Suprapubic skin (tissue), 4 donors: ENCODE measurements around the gene GLIS1.

Source experiments
- EP300 ChIP-seq: sonication (generic); formaldehyde crosslinking; IDR thresholded peaks from one replicate; pipeline ENCODE4 v1.6.1; 2017; ENCODE audit warnings: antibody characterized with exemption
- POLR2A ChIP-seq, 2 donors: fragments of 450-650 bp; IDR thresholded peaks; one replicate each; pipeline ENCODE4 v1.6.1; 2017; ENCODE audit warnings: antibody characterized with exemption in 2 of 2, mild to moderate bottlenecking in 2 of 2, moderate library complexity in 2 of 2
- POLR2AphosphoS5 ChIP-seq, 3 donors: sonication (generic); formaldehyde crosslinking; IDR thresholded peaks; one replicate each; pipeline ENCODE4 v1.6.1; 2017; ENCODE audit warnings: antibody characterized with exemption in 3 of 3
- TF ChIP-seq, protein P1 (sequence below), 2 donors: fragments of 200-600 bp in 1 of 2; fragments of 450-650 bp in 1 of 2; sonication (generic) in 1 of 2; IDR thresholded peaks; one replicate each; pipeline ENCODE4 v1.5.1; 2016 to 2019; ENCODE audit warnings: antibody characterized with exemption in 2 of 2, mild to moderate bottlenecking in 1 of 2, moderate library complexity in 1 of 2

DNA sequence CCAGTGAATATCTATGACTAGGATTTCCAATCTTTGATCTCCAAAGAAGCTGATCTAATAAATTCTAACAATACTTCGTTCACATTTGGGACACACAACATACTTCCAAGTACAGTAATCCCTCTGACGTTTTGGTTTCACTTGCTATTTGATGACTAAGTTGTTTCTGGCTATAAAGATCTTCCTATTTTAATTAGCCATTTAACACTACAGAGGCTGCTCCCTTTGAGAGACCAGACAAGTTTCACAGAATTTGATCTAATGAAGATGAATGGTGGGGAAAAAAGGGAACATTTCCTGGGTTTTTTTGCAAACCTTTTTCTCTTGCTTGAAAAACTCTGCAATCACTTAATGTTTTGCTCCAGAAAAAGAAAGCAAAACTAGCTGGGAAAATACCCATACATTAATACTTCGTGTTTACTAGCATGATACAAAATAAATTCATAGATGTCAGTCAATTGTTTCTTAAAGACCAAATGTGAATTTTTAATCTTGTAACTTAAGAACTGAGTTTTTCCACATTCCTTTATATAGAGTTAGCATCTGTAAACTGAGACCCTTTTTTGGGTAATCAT, 28.0 kb upstream of the GLIS1 start:
- TF ChIP-seq, protein P1, sequence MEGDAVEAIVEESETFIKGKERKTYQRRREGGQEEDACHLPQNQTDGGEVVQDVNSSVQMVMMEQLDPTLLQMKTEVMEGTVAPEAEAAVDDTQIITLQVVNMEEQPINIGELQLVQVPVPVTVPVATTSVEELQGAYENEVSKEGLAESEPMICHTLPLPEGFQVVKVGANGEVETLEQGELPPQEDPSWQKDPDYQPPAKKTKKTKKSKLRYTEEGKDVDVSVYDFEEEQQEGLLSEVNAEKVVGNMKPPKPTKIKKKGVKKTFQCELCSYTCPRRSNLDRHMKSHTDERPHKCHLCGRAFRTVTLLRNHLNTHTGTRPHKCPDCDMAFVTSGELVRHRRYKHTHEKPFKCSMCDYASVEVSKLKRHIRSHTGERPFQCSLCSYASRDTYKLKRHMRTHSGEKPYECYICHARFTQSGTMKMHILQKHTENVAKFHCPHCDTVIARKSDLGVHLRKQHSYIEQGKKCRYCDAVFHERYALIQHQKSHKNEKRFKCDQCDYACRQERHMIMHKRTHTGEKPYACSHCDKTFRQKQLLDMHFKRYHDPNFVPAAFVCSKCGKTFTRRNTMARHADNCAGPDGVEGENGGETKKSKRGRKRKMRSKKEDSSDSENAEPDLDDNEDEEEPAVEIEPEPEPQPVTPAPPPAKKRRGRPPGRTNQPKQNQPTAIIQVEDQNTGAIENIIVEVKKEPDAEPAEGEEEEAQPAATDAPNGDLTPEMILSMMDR (IDR thresholded peaks at IDR 0.05) = no peak
- TF ChIP-seq EP300 (no peak), POLR2A (IDR thresholded peaks at IDR 0.05) (no peak), POLR2AphosphoS5 (IDR thresholded peaks at IDR 0.05) (no peak)
